MM.1S (cell line): ENCODE data around the gene TOMM40L.
A peak's percentile ranks its signal among the peaks of the same experiment; 100 is the strongest.

Experiments used
- DNase-seq: peaks from one replicate; pipeline ENCODE4 v3.0.0-alpha.2; 2015
- H2AFZ ChIP-seq: fragments of 300-600 bp; sonication (generic); 2 replicates; pipeline ENCODE4 v1.6.0; 2016; ENCODE audit warnings: antibody characterized with exemption, low read length
- H3F3A ChIP-seq: fragments of 300-600 bp; sonication (generic); 2 replicates; pipeline ENCODE4 v1.6.1; 2016; ENCODE audit warnings: mild to moderate bottlenecking, antibody characterized with exemption, low read length, moderate library complexity, mixed read lengths; ENCODE audit not compliant: insufficient read depth
- H3K27ac ChIP-seq: fragments of 300-600 bp; sonication (generic); 2 replicates; pipeline ENCODE4 v1.5.1; 2016; ENCODE audit warnings: mild to moderate bottlenecking, low read length
- H3K27me3 ChIP-seq: fragments of 300-600 bp; sonication (generic); replicated peaks from 2 replicates; pipeline ENCODE4 v1.6.0; 2016; ENCODE audit warnings: low read length; ENCODE audit not compliant: insufficient read depth
- H3K36me3 ChIP-seq: fragments of 300-600 bp; sonication (generic); replicated peaks from 2 replicates; pipeline ENCODE4 v1.6.1; 2016; ENCODE audit warnings: mild to moderate bottlenecking, low read length, mixed read lengths; ENCODE audit not compliant: insufficient read depth
- H3K4me1 ChIP-seq: fragments of 300-600 bp; sonication (generic); 2 replicates; pipeline ENCODE4 v1.6.1; 2016; ENCODE audit warnings: low read length, mixed read lengths
- H3K4me2 ChIP-seq: fragments of 300-600 bp; sonication (generic); 2 replicates; pipeline ENCODE4 v1.6.0; 2016; ENCODE audit warnings: low read depth, low read length
- H3K4me3 ChIP-seq: fragments of 300-600 bp; sonication (generic); 2 replicates; pipeline ENCODE4 v1.5.1; 2016; ENCODE audit warnings: low read length, mixed read lengths
- H3K79me2 ChIP-seq: fragments of 300-600 bp; sonication (generic); 2 replicates; pipeline ENCODE4 v1.6.1; 2016; ENCODE audit warnings: mixed run types, low read length, mixed read lengths
- H3K9ac ChIP-seq: fragments of 300-600 bp; sonication (generic); 2 replicates; pipeline ENCODE4 v1.6.1; 2016; ENCODE audit warnings: low read length, mixed read lengths
- H3K9me2 ChIP-seq: fragments of 300-600 bp; sonication (generic); replicated peaks from 2 replicates; pipeline ENCODE4 v1.6.1; 2016; ENCODE audit warnings: mild to moderate bottlenecking, low read length, mixed read lengths; ENCODE audit not compliant: insufficient read depth
- H3K9me3 ChIP-seq: fragments of 300-600 bp; sonication (generic); replicated peaks from 2 replicates; pipeline ENCODE4 v1.6.1; 2016; ENCODE audit warnings: mild to moderate bottlenecking, low read length, mixed read lengths; ENCODE audit not compliant: insufficient read depth
- H4K20me1 ChIP-seq: fragments of 300-600 bp; sonication (generic); 2 replicates; pipeline ENCODE4 v1.6.1; 2016; ENCODE audit warnings: mild to moderate bottlenecking, low read length, moderate library complexity, mixed read lengths; ENCODE audit not compliant: insufficient read depth
- EZH2 ChIP-seq: fragments of 300-600 bp; sonication (generic); optimal IDR thresholded peaks from 2 replicates; pipeline ENCODE3; 2017; ENCODE audit warnings: low read depth, mild to moderate bottlenecking, antibody characterized with exemption, low read length, mixed read lengths
- EZH2phosphoT487 ChIP-seq: fragments of 300-600 bp; sonication (generic); IDR thresholded peaks from 2 replicates; pipeline ENCODE4 v1.6.1; 2018; ENCODE audit warnings: antibody characterized with exemption, low read length
- TF ChIP-seq, protein P1 (sequence below): fragments of 300-600 bp; sonication (generic); IDR thresholded peaks from 2 replicates; pipeline ENCODE4 v1.5.1; 2016; ENCODE audit warnings: antibody characterized with exemption, low read length, mixed read lengths

TOMM40L gene

DNA sequence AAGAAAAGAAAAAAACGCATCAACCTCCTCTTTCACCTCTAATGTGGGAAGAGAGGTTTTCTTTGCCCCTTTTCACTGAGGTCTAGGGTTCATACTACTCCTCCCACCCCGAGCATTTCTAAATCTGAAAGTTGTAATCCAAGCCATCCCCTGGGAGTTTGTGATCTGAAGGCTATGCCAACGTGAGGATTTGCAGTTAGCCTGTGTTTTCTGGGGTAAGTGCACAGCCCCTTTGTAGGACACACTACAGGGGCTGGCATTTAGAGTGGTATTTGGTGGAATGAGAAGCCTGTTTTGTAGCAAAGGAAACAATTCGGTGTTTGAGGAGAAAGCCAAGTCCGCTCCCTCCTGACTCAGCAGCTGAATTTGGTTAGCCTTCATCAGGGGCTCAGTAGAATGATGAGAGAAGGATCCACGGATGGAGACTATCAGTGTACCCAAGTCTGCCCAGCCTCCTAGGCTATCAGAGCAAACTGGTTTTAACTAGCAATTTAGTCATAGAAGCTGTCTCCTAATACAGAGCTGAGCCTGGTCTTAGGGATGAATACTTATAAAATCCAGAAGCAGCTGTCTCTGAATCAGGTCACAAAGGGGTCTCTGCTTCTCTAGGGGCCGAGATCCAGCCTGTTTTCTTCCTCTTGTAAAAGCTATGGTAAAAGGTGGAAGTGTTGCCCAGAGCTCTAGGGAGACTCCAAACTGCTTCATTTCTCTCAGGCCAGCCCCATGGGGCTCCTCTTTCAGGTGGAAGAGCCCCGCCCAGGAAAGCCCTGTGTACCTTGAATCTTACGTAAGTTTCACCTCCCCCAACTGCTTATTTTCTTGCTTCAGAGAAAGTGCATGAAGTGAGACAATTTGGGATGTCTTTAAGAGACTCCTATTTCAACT, 34.8 kb downstream of the TOMM40L start:
- Histone ChIP-seq H3K79me2 (no peaks in the 10 kb centered on the region), H3K9ac (no peak overlapping the region; the same call in 1 of the 2 replicates), H2AFZ (peak overlapping the region; percentile 18; the same call in 1 of the 2 replicates), H3K4me3 (no peak overlapping the region), H3K27ac (no peak overlapping the region), H4K20me1 (no peaks in the 10 kb centered on the region), H3K9me3 (no peaks in the 10 kb centered on the region), H3F3A (no peaks in the 10 kb centered on the region), H3K4me2 (peak overlapping the region; percentile 10; the same call in 1 of the 2 replicates), H3K36me3 (no peaks in the 10 kb centered on the region), H3K9me2 (no peaks in the 10 kb centered on the region), H3K27me3 (peaks cover 4% of the 10 kb centered on the region; the same call in 1 of the 2 replicates), H3K4me1 (peaks cover 14% of the 10 kb centered on the region)
- peak; percentile 27 for DNase-seq
- TF ChIP-seq, protein P1, sequence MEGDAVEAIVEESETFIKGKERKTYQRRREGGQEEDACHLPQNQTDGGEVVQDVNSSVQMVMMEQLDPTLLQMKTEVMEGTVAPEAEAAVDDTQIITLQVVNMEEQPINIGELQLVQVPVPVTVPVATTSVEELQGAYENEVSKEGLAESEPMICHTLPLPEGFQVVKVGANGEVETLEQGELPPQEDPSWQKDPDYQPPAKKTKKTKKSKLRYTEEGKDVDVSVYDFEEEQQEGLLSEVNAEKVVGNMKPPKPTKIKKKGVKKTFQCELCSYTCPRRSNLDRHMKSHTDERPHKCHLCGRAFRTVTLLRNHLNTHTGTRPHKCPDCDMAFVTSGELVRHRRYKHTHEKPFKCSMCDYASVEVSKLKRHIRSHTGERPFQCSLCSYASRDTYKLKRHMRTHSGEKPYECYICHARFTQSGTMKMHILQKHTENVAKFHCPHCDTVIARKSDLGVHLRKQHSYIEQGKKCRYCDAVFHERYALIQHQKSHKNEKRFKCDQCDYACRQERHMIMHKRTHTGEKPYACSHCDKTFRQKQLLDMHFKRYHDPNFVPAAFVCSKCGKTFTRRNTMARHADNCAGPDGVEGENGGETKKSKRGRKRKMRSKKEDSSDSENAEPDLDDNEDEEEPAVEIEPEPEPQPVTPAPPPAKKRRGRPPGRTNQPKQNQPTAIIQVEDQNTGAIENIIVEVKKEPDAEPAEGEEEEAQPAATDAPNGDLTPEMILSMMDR, result no peak
- TF ChIP-seq EZH2 (no peak), EZH2phosphoT487 (no peak)

DNA sequence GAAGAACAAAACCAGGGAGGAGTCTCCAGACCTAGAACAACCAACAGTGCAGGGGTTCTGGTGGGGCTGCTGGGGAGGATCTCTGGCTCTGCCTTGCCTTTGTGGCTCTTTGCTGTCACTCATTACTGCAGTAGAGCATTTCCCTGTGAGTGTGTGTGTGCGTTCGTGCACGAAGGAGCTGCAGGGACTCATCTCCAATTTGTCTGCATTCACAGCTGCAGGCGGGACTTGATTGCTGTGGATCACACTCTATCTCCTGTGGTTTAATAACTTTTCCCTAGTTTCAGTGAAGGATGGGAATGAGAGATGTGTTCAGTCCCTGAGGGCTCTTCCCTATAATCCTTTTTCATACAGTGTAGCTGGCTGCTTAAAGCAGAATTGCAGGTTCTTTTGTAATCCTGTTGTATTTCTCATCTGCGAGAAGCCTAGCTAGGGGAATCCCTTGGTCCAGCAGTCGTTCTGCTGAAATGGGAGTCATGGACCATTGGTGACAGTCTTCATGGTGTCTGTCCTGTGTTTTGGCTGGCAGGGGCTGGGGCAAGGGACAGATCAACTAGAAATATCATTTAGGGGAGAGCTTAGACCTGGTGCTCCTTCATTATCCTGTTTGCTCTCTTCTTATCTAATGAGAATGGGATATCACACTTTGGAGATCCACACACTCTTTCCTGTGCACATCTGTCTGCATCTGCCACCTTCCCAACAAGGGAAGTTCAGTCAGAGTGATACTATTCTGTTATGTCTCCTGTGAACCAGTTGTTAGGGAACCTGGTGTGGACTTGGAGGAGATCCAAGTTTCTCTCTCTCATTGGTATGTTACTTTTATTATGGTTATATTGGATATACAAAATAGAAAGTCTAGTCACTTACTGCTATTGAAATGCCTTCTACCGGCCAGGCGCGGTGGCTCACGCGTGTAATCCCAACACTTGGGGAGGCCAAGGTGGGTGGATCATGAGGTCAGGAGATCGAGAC, 35.7 kb downstream of the TOMM40L start:
- Histone ChIP-seq H3K9me2 (no peaks in the 10 kb centered on the region), H3K9ac (no peak overlapping the region), H3K27me3 (peaks cover 4% of the 10 kb centered on the region; the same call in 1 of the 2 replicates), H3F3A (no peaks in the 10 kb centered on the region), H3K9me3 (no peaks in the 10 kb centered on the region), H3K4me3 (no peak overlapping the region), H3K4me1 (peaks cover 14% of the 10 kb centered on the region), H3K79me2 (no peaks in the 10 kb centered on the region), H3K36me3 (no peaks in the 10 kb centered on the region), H3K4me2 (peak overlapping the region; percentile 10; the same call in 1 of the 2 replicates), H3K27ac (no peak overlapping the region), H4K20me1 (no peaks in the 10 kb centered on the region), H2AFZ (peak overlapping the region; percentile 18; the same call in 1 of the 2 replicates)
- DNase-seq, result no peak
- TF ChIP-seq, protein P1, result no peak
- TF ChIP-seq EZH2phosphoT487 (no peak), EZH2 (no peak)

DNA sequence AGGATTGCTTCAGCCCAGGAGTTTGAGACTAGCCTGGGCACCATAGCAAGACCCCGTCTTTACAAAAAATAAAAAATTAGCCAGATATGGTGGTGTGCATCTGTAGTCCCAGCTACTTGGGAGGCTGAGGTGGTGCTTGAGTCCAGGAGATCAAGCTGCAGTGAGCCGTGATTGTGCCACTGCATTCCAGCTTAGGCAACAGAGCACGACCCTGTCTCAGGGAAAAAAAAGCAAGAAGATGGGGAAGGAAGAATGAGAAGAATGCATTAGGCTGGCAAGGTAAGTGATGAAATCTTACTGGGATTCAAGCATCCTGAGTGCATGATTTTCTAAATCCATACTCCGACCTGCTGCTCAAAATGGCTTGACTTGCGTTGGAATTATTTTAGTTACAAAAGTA, 39.4 kb downstream of the TOMM40L start:
- no peaks in the 10 kb centered on the region for H4K20me1 ChIP-seq
- DNase-seq, result no peak
- no peaks in the 10 kb centered on the region for H3K9me2 ChIP-seq
- no peak overlapping the region for H3K4me2 ChIP-seq
- no peaks in the 10 kb centered on the region for H3K27me3 ChIP-seq
- no peak overlapping the region for H2AFZ ChIP-seq
- TF ChIP-seq EZH2, result no peak
- no peak for TF ChIP-seq EZH2phosphoT487
- TF ChIP-seq, protein P1, result no peak
- H3F3A ChIP-seq, result no peaks in the 10 kb centered on the region
- peaks cover 24% of the 10 kb centered on the region for H3K4me1 ChIP-seq
- H3K9me3 ChIP-seq, result no peaks in the 10 kb centered on the region
- no peaks in the 10 kb centered on the region for H3K36me3 ChIP-seq
- no peak overlapping the region for H3K4me3 ChIP-seq
- no peak overlapping the region for H3K9ac ChIP-seq
- no peak overlapping the region for H3K27ac ChIP-seq
- H3K79me2 ChIP-seq, result no peaks in the 10 kb centered on the region
